Neuron (in vitro differentiated cells): Measurements from ENCODE around the gene RABEP1.

ENCODE experiments used
- H2AFZ ChIP-seq: one replicate; pipeline ENCODE4 v1.6.1; 2013; ENCODE audit warnings: low read depth, mild to moderate bottlenecking, inconsistent platforms, low read length, moderate library complexity
- H3K27me3 ChIP-seq: one replicate; pipeline ENCODE4 v1.6.1; 2013; ENCODE audit warnings: low read length; ENCODE audit not compliant: insufficient read depth
- H3K36me3 ChIP-seq: one replicate; pipeline ENCODE4 v1.6.1; 2013; ENCODE audit warnings: low read length; ENCODE audit not compliant: insufficient read depth
- H3K4me1 ChIP-seq: one replicate; pipeline ENCODE4 v1.6.1; 2013; ENCODE audit warnings: low read length; ENCODE audit not compliant: insufficient read depth
- H3K4me3 ChIP-seq: 2 replicates; pipeline ENCODE4 v1.5.1; 2013; ENCODE audit warnings: mild to moderate bottlenecking, low read length, moderate library complexity
- H3K9me3 ChIP-seq: one replicate; pipeline ENCODE4 v1.6.1; 2013; ENCODE audit warnings: low read length

Gene RABEP1

GRCh38 chr17:5355421-5356129 is 73.5 kb downstream of the RABEP1 start:
- no peaks in the 10 kb centered on the region for H3K27me3 ChIP-seq
- no peak overlapping the region for H3K4me3 ChIP-seq
- peaks cover 65% of the 10 kb centered on the region for H3K36me3 ChIP-seq
- no peak overlapping the region for H2AFZ ChIP-seq
- no peaks in the 10 kb centered on the region for H3K4me1 ChIP-seq
- no peaks in the 10 kb centered on the region for H3K9me3 ChIP-seq

- Histone ChIP-seq H3K9me3 (no peaks in the 10 kb centered on the region), H3K36me3 (peaks cover 53% of the 10 kb centered on the region), H2AFZ (no peak overlapping the region), H3K4me3 (no peak overlapping the region), H3K27me3 (no peaks in the 10 kb centered on the region), H3K4me1 (no peaks in the 10 kb centered on the region)
Observed at GRCh38 chr17:5361426-5361825, 79.3 kb downstream of the RABEP1 start.

GRCh38 chr17:5362162-5362811 is 80.2 kb downstream of the RABEP1 start:
- Histone ChIP-seq H2AFZ (no peak overlapping the region), H3K27me3 (no peaks in the 10 kb centered on the region), H3K9me3 (no peaks in the 10 kb centered on the region), H3K4me1 (no peaks in the 10 kb centered on the region), H3K4me3 (no peak overlapping the region), H3K36me3 (peaks cover 53% of the 10 kb centered on the region)

GRCh38 chr17:5364156-5364555 is 82.1 kb downstream of the RABEP1 start:
- Histone ChIP-seq H3K9me3 (no peaks in the 10 kb centered on the region), H2AFZ (no peak overlapping the region), H3K4me1 (no peaks in the 10 kb centered on the region), H3K4me3 (no peak overlapping the region), H3K36me3 (peaks cover 52% of the 10 kb centered on the region), H3K27me3 (no peaks in the 10 kb centered on the region)

GRCh38 chr17:5364696-5365095 is 82.6 kb downstream of the RABEP1 start:
- Histone ChIP-seq H3K27me3 (no peaks in the 10 kb centered on the region), H3K4me3 (no peak overlapping the region), H3K9me3 (no peaks in the 10 kb centered on the region), H3K36me3 (peaks cover 53% of the 10 kb centered on the region), H2AFZ (no peak overlapping the region), H3K4me1 (no peaks in the 10 kb centered on the region)

GRCh38 chr17:5365831-5366230 is 83.7 kb downstream of the RABEP1 start:
- Histone ChIP-seq H3K4me3 (no peak overlapping the region), H2AFZ (no peak overlapping the region), H3K4me1 (no peaks in the 10 kb centered on the region), H3K27me3 (no peaks in the 10 kb centered on the region), H3K36me3 (peaks cover 59% of the 10 kb centered on the region), H3K9me3 (no peaks in the 10 kb centered on the region)

- Histone ChIP-seq H2AFZ (no peak overlapping the region), H3K9me3 (no peaks in the 10 kb centered on the region), H3K4me3 (no peak overlapping the region), H3K27me3 (no peaks in the 10 kb centered on the region), H3K4me1 (no peaks in the 10 kb centered on the region), H3K36me3 (peaks cover 61% of the 10 kb centered on the region)
Observed at GRCh38 chr17:5370411-5370810, 88.3 kb downstream of the RABEP1 start.

GRCh38 chr17:5373112-5373511 is 91.0 kb downstream of the RABEP1 start:
- Histone ChIP-seq H2AFZ (no peak overlapping the region), H3K4me1 (no peaks in the 10 kb centered on the region), H3K9me3 (no peaks in the 10 kb centered on the region), H3K27me3 (no peaks in the 10 kb centered on the region), H3K4me3 (no peak overlapping the region), H3K36me3 (peaks cover 71% of the 10 kb centered on the region)

GRCh38 chr17:5378566-5379207 is 96.6 kb downstream of the RABEP1 start:
- H3K4me1 ChIP-seq = no peaks in the 10 kb centered on the region
- H2AFZ ChIP-seq = no peak overlapping the region
- peaks cover 80% of the 10 kb centered on the region for H3K36me3 ChIP-seq
- no peak overlapping the region for H3K4me3 ChIP-seq
- no peaks in the 10 kb centered on the region for H3K9me3 ChIP-seq
- no peaks in the 10 kb centered on the region for H3K27me3 ChIP-seq

GRCh38 chr17:5379351-5380107 is 97.4 kb downstream of the RABEP1 start:
- H3K4me1 ChIP-seq = no peaks in the 10 kb centered on the region
- H2AFZ ChIP-seq = no peak overlapping the region
- H3K9me3 ChIP-seq = no peaks in the 10 kb centered on the region
- H3K4me3 ChIP-seq = no peak overlapping the region
- no peaks in the 10 kb centered on the region for H3K27me3 ChIP-seq
- H3K36me3 ChIP-seq = peaks cover 83% of the 10 kb centered on the region

- Histone ChIP-seq H3K9me3 (no peaks in the 10 kb centered on the region), H3K36me3 (peaks cover 88% of the 10 kb centered on the region), H3K4me1 (no peaks in the 10 kb centered on the region), H3K27me3 (no peaks in the 10 kb centered on the region), H3K4me3 (no peak overlapping the region), H2AFZ (no peak overlapping the region)
Observed at GRCh38 chr17:5380491-5381135, 98.5 kb downstream of the RABEP1 start.

GRCh38 chr17:5381542-5381941 is 99.5 kb downstream of the RABEP1 start:
- H3K4me1 ChIP-seq = no peaks in the 10 kb centered on the region
- H3K9me3 ChIP-seq = no peaks in the 10 kb centered on the region
- no peak overlapping the region for H2AFZ ChIP-seq
- no peaks in the 10 kb centered on the region for H3K27me3 ChIP-seq
- no peak overlapping the region for H3K4me3 ChIP-seq
- H3K36me3 ChIP-seq = peaks cover 92% of the 10 kb centered on the region
